DOHH2 (cell line): ENCODE data around the gene PTK7.

ENCODE experiments used
- H3F3A ChIP-seq: fragments of 200-600 bp; sonication (generic), shearing (Covaris generic); 2 replicates; pipeline ENCODE4 v1.6.0; 2016; ENCODE audit warnings: antibody characterized with exemption, mild to moderate bottlenecking; ENCODE audit not compliant: control insufficient read depth, insufficient read depth
- H3K27ac ChIP-seq: fragments of 200-600 bp; sonication (generic); 2 replicates; pipeline ENCODE4 v1.5.1; 2014; ENCODE audit warnings: low read depth, mild to moderate bottlenecking, low read length, moderate library complexity
- H3K27me3 ChIP-seq: fragments of 200-600 bp; sonication (generic); 2 replicates; pipeline ENCODE4 v1.6.1; 2014; ENCODE audit warnings: mild to moderate bottlenecking, low read length, mixed read lengths; ENCODE audit not compliant: control insufficient read depth
- H3K36me3 ChIP-seq: fragments of 200-600 bp; sonication (generic); 2 replicates; pipeline ENCODE4 v1.6.1; 2014; ENCODE audit warnings: mild to moderate bottlenecking, low read length, moderate library complexity, mixed read lengths; ENCODE audit not compliant: control insufficient read depth
- H3K4me1 ChIP-seq: fragments of 200-600 bp; sonication (generic); 2 replicates; pipeline ENCODE4 v1.6.1; 2014; ENCODE audit warnings: mild to moderate bottlenecking, low read length, mixed read lengths; ENCODE audit not compliant: control insufficient read depth
- H3K4me2 ChIP-seq: fragments of 200-600 bp; sonication (generic); 2 replicates; pipeline ENCODE4 v1.6.0; 2014; ENCODE audit warnings: mild to moderate bottlenecking, low read length, moderate library complexity
- H3K4me3 ChIP-seq: fragments of 200-600 bp; sonication (generic); 2 replicates; pipeline ENCODE4 v1.5.1; 2014; ENCODE audit warnings: mild to moderate bottlenecking, low read length, mixed read lengths
- H3K79me2 ChIP-seq: fragments of 200-600 bp; sonication (generic); 2 replicates; pipeline ENCODE4 v1.6.1; 2014; ENCODE audit warnings: mild to moderate bottlenecking, low read length, mixed read lengths; ENCODE audit not compliant: control insufficient read depth
- H3K9me2 ChIP-seq: fragments of 200-600 bp; sonication (generic); replicated peaks from 2 replicates; pipeline ENCODE4 v1.6.1; 2014; ENCODE audit warnings: mild to moderate bottlenecking, low read length, mixed read lengths; ENCODE audit not compliant: control insufficient read depth
- H3K9me3 ChIP-seq: fragments of 200-600 bp; sonication (generic); 2 replicates; pipeline ENCODE4 v1.6.1; 2014; ENCODE audit warnings: antibody characterized with exemption, low read length, mixed read lengths; ENCODE audit not compliant: control insufficient read depth, insufficient read depth
- H4K20me1 ChIP-seq: fragments of 200-600 bp; sonication (generic); 2 replicates; pipeline ENCODE4 v1.6.0; 2014; ENCODE audit warnings: low read depth, mild to moderate bottlenecking, antibody characterized with exemption, low read length, moderate library complexity; ENCODE audit not compliant: control insufficient read depth, insufficient read depth
- EZH2phosphoT487 ChIP-seq: fragments of 200-600 bp; sonication (generic); IDR thresholded peaks from 2 replicates; pipeline ENCODE4 v1.6.1; 2017; ENCODE audit warnings: borderline replicate concordance, mild to moderate bottlenecking, antibody characterized with exemption, low read length, moderate library complexity, mixed read lengths
- TF ChIP-seq, protein P1 (sequence below): fragments of 200-600 bp; sonication (generic); IDR thresholded peaks from one replicate; pipeline ENCODE4 v1.5.1; 2014; ENCODE audit warnings: antibody characterized with exemption, mild to moderate bottlenecking, low read depth, low read length; ENCODE audit not compliant: poor library complexity, severe bottlenecking

The PTK7 gene

DNA sequence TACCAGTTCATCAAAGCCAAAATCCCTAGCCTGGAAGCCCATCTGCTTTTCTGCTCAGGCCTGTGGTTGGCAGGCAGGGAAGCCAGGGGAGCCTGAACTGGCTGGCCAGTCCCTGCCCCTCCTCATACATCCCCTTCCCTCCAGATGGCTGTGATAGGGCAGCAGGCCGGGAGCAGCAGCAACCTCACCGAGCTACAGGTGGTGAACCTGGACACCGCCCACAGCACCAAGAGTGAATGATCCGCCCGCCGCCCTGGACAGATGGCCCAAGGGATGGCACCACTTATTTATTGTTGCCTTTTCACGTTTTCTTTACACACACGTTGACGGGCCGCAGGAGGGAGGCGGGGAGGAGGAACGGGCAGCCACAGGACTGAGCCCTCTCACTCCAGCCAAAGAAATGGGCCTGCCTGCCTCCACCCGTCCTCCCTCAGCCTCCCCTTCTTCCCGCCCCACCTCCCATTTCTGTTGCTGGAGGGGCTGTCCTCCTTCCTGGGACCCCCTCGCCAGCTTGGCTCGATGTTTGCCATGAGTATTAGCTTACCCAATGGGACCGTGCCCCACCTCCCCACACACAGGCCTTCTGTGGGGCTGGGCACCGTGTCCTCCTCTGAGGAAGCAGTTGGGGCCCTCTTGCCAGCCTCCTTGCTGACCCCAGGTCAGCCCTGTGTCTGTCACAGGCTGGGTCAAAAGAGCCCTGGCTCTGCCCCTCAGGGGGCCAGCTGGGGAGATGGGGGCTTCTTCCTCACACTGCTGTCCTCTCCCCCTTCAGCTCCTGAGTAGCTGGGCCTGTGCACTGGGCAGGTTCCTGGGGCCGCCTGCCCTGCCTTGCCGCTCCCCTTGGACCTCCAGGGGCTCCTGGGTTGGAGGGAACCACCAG, 103.1 kb downstream of the PTK7 start:
- TF ChIP-seq, protein P1, sequence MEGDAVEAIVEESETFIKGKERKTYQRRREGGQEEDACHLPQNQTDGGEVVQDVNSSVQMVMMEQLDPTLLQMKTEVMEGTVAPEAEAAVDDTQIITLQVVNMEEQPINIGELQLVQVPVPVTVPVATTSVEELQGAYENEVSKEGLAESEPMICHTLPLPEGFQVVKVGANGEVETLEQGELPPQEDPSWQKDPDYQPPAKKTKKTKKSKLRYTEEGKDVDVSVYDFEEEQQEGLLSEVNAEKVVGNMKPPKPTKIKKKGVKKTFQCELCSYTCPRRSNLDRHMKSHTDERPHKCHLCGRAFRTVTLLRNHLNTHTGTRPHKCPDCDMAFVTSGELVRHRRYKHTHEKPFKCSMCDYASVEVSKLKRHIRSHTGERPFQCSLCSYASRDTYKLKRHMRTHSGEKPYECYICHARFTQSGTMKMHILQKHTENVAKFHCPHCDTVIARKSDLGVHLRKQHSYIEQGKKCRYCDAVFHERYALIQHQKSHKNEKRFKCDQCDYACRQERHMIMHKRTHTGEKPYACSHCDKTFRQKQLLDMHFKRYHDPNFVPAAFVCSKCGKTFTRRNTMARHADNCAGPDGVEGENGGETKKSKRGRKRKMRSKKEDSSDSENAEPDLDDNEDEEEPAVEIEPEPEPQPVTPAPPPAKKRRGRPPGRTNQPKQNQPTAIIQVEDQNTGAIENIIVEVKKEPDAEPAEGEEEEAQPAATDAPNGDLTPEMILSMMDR = no peak
- TF ChIP-seq EZH2phosphoT487 = no peak
- Histone ChIP-seq H3K27me3 (no peaks in the 10 kb centered on the region), H3K9me3 (no peaks in the 10 kb centered on the region), H3K4me2 (no peak overlapping the region), H4K20me1 (peaks cover 10% of the 10 kb centered on the region; the same call in 1 of the 2 replicates), H3K27ac (no peak overlapping the region), H3K4me1 (peaks cover 31% of the 10 kb centered on the region), H3K4me3 (no peak overlapping the region), H3K9me2 (no peaks in the 10 kb centered on the region), H3K79me2 (peaks cover 40% of the 10 kb centered on the region), H3F3A (peaks cover 15% of the 10 kb centered on the region), H3K36me3 (peaks cover 53% of the 10 kb centered on the region)

DNA sequence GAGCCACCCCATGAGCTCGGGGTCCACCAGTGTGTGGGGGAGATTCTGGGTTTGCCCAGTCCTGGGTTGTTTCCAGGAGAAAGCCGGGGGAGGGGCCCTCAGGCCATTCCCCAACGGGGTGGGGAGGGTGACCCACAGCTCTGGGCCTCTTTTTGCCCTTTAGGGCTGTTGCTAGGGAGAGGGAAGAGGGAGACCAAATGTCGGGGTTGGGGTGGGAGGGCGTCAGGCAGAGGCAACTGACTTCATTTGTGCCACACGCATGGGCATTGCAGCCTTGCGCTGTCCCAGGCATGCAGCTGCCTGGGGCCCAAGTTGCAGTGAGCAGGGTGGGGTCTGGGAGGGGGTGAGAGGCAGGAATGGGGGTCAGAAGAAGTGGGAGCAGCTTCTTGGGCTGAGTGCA, 103.9 kb downstream of the PTK7 start:
- TF ChIP-seq EZH2phosphoT487 = no peak
- TF ChIP-seq, protein P1 = no peak
- peaks cover 15% of the 10 kb centered on the region for H3F3A ChIP-seq
- H3K27me3 ChIP-seq = no peaks in the 10 kb centered on the region
- no peaks in the 10 kb centered on the region for H3K9me2 ChIP-seq
- peaks cover 6% of the 10 kb centered on the region; the same call in 1 of the 2 replicates for H4K20me1 ChIP-seq
- H3K36me3 ChIP-seq = peaks cover 56% of the 10 kb centered on the region
- H3K4me3 ChIP-seq = no peak overlapping the region
- H3K4me1 ChIP-seq = peaks cover 23% of the 10 kb centered on the region
- H3K4me2 ChIP-seq = no peak overlapping the region
- H3K27ac ChIP-seq = no peak overlapping the region
- no peaks in the 10 kb centered on the region for H3K9me3 ChIP-seq
- peaks cover 38% of the 10 kb centered on the region for H3K79me2 ChIP-seq

DNA sequence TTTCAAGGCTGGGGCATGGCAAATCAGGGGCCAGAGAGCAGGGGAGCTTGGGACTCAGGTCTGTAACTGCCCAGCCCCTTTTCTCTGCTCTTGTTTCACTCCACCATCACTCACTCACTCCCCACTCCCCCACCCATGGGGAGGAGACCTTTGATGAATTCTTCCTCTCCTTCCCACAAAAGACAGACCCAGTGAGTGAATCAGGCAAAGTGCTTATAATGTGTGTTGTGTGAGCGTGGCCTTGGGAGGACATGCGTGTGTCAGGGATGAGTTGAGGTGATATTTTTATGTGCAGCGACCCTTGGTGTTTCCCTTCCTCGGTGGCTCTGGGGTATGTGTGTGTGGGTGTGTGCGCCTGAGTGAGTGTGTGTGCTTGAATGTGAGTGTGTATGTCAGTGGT, 104.9 kb downstream of the PTK7 start:
- Histone ChIP-seq H3K79me2 (peaks cover 29% of the 10 kb centered on the region), H3K9me2 (no peaks in the 10 kb centered on the region), H3K4me2 (peak overlapping the region; percentile 91), H3K27me3 (no peaks in the 10 kb centered on the region), H3K36me3 (peaks cover 56% of the 10 kb centered on the region), H3K9me3 (no peaks in the 10 kb centered on the region), H3K27ac (peak overlapping the region; percentile 32; the same call in 1 of the 2 replicates), H3K4me1 (peaks cover 21% of the 10 kb centered on the region), H3F3A (peaks cover 15% of the 10 kb centered on the region), H3K4me3 (no peak overlapping the region), H4K20me1 (no peaks in the 10 kb centered on the region)
- TF ChIP-seq, protein P1 = no peak
- TF ChIP-seq EZH2phosphoT487 = no peak
